DOHH2 (cell line): ENCODE results near the gene LSR.
"Not testable (repeated sequence)": the region's sequence is repeated elsewhere in the genome, so short reads cannot be mapped to it uniquely, and the experiment has no call there.

Experiments
- CTCF ChIP-seq: fragments of 200-600 bp; sonication (generic); IDR thresholded peaks from one replicate; pipeline ENCODE4 v1.5.1; 2014; ENCODE audit warnings: antibody characterized with exemption, mild to moderate bottlenecking, low read depth, low read length; ENCODE audit not compliant: poor library complexity, severe bottlenecking
- EZH2phosphoT487 ChIP-seq: fragments of 200-600 bp; sonication (generic); IDR thresholded peaks from 2 replicates; pipeline ENCODE4 v1.6.1; 2017; ENCODE audit warnings: borderline replicate concordance, mild to moderate bottlenecking, antibody characterized with exemption, low read length, moderate library complexity, mixed read lengths

DNA sequence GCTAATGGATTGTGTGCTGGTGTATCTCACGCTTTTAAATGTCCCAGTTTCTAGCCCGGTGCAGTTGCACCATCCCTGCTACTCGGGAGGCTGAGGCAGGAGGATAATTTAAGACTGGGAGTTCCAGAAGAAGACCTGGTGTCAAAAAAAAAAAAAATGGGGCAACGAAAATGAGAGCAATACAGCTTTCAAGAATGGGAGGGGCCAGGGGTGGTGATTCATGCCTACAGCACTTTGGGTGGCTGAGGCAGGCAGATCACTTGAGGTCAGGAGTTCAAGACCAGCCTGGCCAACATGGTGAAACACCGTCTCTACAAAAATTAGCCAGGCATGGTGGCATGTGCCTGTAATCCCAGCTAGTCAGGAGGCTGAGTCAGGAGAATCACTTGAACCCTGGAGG, 37.3 kb downstream of the LSR start:
- TF ChIP-seq CTCF, EZH2phosphoT487: not testable (repeated sequence)
